Heart right ventricle (tissue), 16 donors: ENCODE results near the gene SLC51A. TPM values are rescaled to one million over a fixed set of nuclear protein-coding genes. Genes with fewer than 3 reads are reported as not detected.
A peak's percentile ranks its signal among the peaks of the same experiment; 100 is the strongest.

Experiments used
- ATAC-seq, 8 donors: fragments of 200-7000 bp; cut with Tn5 transposase; one replicate each; pipeline ENCODE4 v1.9.1; 2020; ENCODE audit warnings: mild to moderate bottlenecking in 8 of 8, moderate library complexity in 8 of 8, moderate number of reproducible peaks in 1 of 8
- DNase-seq, 2 donors: peaks; one replicate each; pipeline ENCODE4 v3.0.0-alpha.2; 2020
- H3K27ac ChIP-seq, 10 donors: fragments of 200-600 bp; sonication (generic) in 2 of 10; one replicate each; pipeline versions ENCODE4 v1.5.0 to v1.8.0; 2020 to 2022; ENCODE audit warnings: mild to moderate bottlenecking in 3 of 10
- H3K27me3 ChIP-seq, 7 donors: fragments of 200-600 bp; one replicate each; pipeline ENCODE4 v1.8.0; 2021 to 2022; ENCODE audit warnings: mild to moderate bottlenecking in 2 of 7
- H3K36me3 ChIP-seq, 9 donors: fragments of 200-600 bp; sonication (generic) in 1 of 9; one replicate each; pipeline versions ENCODE4 v1.5.0 to v1.8.0; 2020 to 2022; ENCODE audit warnings: mild to moderate bottlenecking in 2 of 9
- H3K4me1 ChIP-seq, 9 donors: fragments of 200-600 bp; sonication (generic) in 1 of 9; one replicate each; pipeline versions ENCODE4 v1.5.0 to v1.8.0; 2020 to 2022; ENCODE audit warnings: mild to moderate bottlenecking in 4 of 9
- H3K4me3 ChIP-seq, 10 donors: fragments of 200-600 bp; sonication (generic) in 2 of 10; one replicate each; pipeline versions ENCODE4 v1.5.0 to v1.8.0; 2020 to 2022; ENCODE audit warnings: mild to moderate bottlenecking in 7 of 10, moderate library complexity in 2 of 10
- H3K9me3 ChIP-seq, 11 donors: fragments of 200-600 bp in 10 of 11; sonication (generic) in 2 of 11; one replicate each; pipeline versions ENCODE4 v1.5.0 to v1.8.0; 2013 to 2022; ENCODE audit warnings: mild to moderate bottlenecking in 2 of 11, control low read depth in 1 of 11, moderate library complexity in 1 of 11
- WGBS, 2 donors: extraction: QIAGEN DNeasy Blood & Tissue Kit; methylation state at CpG; one replicate each; pipeline ENCODE4 v1.1.7; 2013; ENCODE audit warnings: inconsistent platforms in 1 of 2; 5-methylcytosine and 5-hydroxymethylcytosine counted together
- intact Hi-C, 10 donors: fragments of 100-400 bp; cut with DNase I; formaldehyde crosslinking; loops; one replicate each; pipeline versions ENCODE4 v1.11.1 to v1.14.2; 2022
- polyA plus RNA-seq, 2 donors: library from polyadenylated mRNA; stranded (reverse); fragments of 200-250 nt; gene quantifications; one replicate each; pipeline ENCODE4 v1.2.3, GENCODE V29; 2013
- total RNA-seq, 10 donors: library from RNA; stranded (reverse); fragmentation: NEBNext Ultra II Directional in 3 of 10; extraction: Animal tissue kit (Norgen Biotek cat#: 25700) in 3 of 10; gene quantifications; one replicate each; pipeline versions ENCODE4 v1.2.1 to v1.2.4, GENCODE V29; 2021 to 2023
- TF ChIP-seq, protein P1 (sequence below), 9 donors: fragments of 200-600 bp; sonication (generic) in 2 of 9; IDR thresholded peaks; one replicate each; pipeline versions ENCODE4 v1.5.0 to v1.8.0; 2021 to 2022; ENCODE audit warnings: antibody characterized with exemption in 9 of 9, mild to moderate bottlenecking in 5 of 9, moderate library complexity in 1 of 9
- donor health status: Arrhythmogenic right ventricular cardiomyopathy.
- donor health status: ischemic (EF 13 %, LVEDD 7.1; RV severe dilation, severe dysfunction).
- donor health status: healthy with polysubstance abuse.
- donor health status: DM: no; HTN: yes; CAD: no.
- donor health status: DM: no; HTN: no; CAD: no.
- donor health status: ischemic (EF 25% LVEDD 6.9; RV normal size, moderate dysfunction).
- donor health status: ischemic (EF 25% LVEDD 5.7; RV mildly dilated, moderate dysfunction).
- donor health status: healthy.
- donor health status: DM: yes; HTN: yes; CAD: no.
- donor health status: Ischemic cardiomyopathy.
- donor health status: ischemic (EF 35%, LVEDD 5.7; RV mildly dilated, moderate dysfunction).
- donor health status: nonischemic (EF 11% LVEDD 7.7; RV severe dilation, severe dysfunction).
- donor health status: DM: yes; HTN: yes; CAD: no.
- donor health status: PGD.
- donor health status: ischemic (EF 29% LVEDD 5.4; RV normal size, mild dysfunction).
- donor health status: nonischemic (EF 23%, LVEDD 6.1; RV moderate dilation, normal function).

SLC51A gene
- total and polyA plus RNA-seq, 12 donors, result 0.23 to 1.0 (median 0.52) TPM; not detected in 7

DNA sequence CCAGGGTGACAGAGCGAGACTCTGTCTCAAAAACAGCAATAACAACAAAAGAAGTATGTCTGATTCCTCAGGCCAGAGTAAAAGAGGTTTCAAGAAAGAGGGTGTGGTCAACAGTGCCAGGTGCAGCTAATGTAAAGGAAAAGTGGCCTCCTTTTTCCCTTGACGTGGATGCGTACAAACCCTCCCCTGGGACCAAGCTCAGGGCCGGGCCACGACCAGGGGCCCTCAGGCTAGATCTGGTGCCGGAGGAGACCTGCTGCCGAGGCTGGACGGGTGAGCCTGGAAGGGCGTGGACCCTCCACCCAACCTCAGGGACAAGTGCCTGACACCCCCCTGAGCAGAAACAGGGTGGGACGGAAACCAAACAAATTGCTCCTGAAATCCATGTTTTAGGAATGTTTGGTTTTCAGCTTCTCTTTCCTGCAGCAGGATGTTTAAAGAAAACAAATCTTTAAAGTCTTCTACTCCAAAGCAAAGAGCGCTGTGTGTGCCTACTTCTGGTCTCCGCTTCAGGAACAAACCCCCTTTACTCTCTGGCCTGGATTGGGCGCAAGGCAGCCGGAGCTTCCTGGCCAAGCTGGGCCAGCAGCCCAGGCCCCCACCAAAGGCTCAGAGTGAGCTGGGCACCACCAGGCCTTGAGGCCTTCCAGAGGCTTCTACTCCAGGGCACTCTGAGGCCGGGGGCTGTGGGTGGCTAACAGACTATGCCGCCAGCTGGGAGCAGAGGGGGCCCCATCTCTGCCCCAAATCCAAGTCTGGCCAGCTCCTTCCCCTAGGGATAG, 26.6 kb upstream of the SLC51A start:
- intact Hi-C loops, result no loop called here
- no peak for ATAC-seq

DNA sequence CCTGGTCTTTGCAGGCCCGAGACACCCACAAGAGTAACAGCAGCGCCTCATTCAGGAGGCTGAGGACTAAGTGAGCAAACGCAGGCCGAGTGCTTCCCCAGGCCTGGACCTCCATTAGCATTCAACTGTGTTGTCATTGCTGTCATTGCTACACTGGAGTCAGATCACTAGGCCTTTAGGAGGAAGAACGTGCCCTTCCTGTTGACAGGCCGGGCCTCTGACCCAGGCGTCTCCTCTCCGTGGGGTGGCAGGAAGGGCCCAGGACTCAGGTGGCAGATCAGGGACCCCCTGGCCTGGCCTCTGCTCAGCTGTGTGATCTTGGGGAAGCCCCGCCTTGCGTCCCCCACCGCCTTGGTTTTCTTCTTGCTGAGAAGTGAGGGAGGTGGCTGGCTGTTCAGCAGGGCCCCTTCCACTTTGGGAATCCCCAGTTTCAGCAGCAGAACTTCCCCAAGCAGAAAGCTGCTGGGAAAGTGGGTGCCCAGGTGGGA, 24.3 kb upstream of the SLC51A start:
- H3K27ac ChIP-seq, result peak overlapping the region in 8 of 10 donors; percentile 62 to 95 (median 83)
- intact Hi-C loops, result loop anchor here in 1 of 10 donors (2.0 kb wide), 1 partner anchor 111 kb away; no protein-coding TSS in a partner anchor

More for the DNA sequence above, 26.6 kb upstream of the SLC51A start:
- no peaks in the 10 kb centered on the region for H3K36me3 ChIP-seq
- DNase-seq, result peak in 1 of 2 donors; percentile 7
- no peaks in the 10 kb centered on the region for H3K27me3 ChIP-seq
- WGBS, 2 donors, result 85 to 92% methylated on average over 16 of the region's 16 CpGs
- no peaks in the 10 kb centered on the region for H3K9me3 ChIP-seq
- TF ChIP-seq, protein P1, sequence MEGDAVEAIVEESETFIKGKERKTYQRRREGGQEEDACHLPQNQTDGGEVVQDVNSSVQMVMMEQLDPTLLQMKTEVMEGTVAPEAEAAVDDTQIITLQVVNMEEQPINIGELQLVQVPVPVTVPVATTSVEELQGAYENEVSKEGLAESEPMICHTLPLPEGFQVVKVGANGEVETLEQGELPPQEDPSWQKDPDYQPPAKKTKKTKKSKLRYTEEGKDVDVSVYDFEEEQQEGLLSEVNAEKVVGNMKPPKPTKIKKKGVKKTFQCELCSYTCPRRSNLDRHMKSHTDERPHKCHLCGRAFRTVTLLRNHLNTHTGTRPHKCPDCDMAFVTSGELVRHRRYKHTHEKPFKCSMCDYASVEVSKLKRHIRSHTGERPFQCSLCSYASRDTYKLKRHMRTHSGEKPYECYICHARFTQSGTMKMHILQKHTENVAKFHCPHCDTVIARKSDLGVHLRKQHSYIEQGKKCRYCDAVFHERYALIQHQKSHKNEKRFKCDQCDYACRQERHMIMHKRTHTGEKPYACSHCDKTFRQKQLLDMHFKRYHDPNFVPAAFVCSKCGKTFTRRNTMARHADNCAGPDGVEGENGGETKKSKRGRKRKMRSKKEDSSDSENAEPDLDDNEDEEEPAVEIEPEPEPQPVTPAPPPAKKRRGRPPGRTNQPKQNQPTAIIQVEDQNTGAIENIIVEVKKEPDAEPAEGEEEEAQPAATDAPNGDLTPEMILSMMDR (IDR thresholded peaks at IDR 0.05), result no peak
- peaks cover 2 to 51% (median 22%) of the 10 kb centered on the region in 9 donors for H3K4me1 ChIP-seq
- H3K27ac ChIP-seq, result no peak overlapping the region
- H3K4me3 ChIP-seq, result no peak overlapping the region

DNA sequence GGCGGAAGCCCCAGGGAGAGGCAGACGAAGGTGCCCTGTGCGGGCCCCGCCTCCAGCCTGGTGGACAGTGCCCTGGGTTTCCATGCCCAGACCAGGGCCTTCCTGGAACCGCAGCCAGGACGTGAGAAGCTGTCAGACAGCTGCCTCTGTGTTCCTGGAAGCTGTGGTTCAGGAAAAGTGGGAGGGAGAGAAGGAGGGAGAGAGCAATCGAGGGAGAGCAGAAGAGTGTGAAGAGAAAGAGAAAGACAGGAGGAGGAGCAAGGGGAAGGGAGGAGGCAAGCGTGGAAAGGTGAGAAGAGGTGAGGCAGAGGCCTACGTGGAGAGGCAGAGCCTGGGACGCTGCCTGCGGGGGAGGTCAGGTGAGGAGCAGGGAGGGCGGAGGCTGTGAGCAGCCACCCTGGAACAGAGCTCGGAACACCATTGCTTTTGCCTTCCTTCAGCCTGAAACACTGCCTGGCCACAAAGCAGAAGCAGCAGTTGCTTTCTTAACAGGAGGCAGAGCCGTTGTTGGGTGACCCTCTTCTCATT, 23.7 kb upstream of the SLC51A start:
- peak overlapping the region in 9 of 10 donors; percentile 30 to 95 (median 83) for H3K27ac ChIP-seq

More for the DNA sequence above, 24.3 kb upstream of the SLC51A start:
- Histone ChIP-seq H3K4me1 (peaks cover 0 to 49% (median 20%) of the 10 kb centered on the region in 9 donors), H3K27me3 (no peaks in the 10 kb centered on the region), H3K9me3 (no peaks in the 10 kb centered on the region), H3K4me3 (no peak overlapping the region), H3K36me3 (no peaks in the 10 kb centered on the region)
- DNase-seq (no peak), ATAC-seq (no peak)
- TF ChIP-seq, protein P1 (IDR thresholded peaks at IDR 0.05), result no peak
- 74 to 84% methylated on average over 11 of the region's 11 CpGs for WGBS, 2 donors

More for the DNA sequence above, 23.7 kb upstream of the SLC51A start:
- no peaks in the 10 kb centered on the region for H3K9me3 ChIP-seq
- WGBS, 2 donors, result 46 to 50% methylated on average over 14 of the region's 14 CpGs
- peak in 4 of 8 donors; percentile 15 to 66 (median 20) for ATAC-seq
- no peaks in the 10 kb centered on the region for H3K36me3 ChIP-seq
- no peak overlapping the region for H3K4me3 ChIP-seq
- intact Hi-C loops, result loop anchor here in 1 of 10 donors (2.0 kb wide), 1 partner anchor 112 kb away; no protein-coding TSS in a partner anchor
- DNase-seq, result peak in 1 of 2 donors; percentile 46
- no peaks in the 10 kb centered on the region for H3K27me3 ChIP-seq
- TF ChIP-seq, protein P1 (IDR thresholded peaks at IDR 0.05), result no peak
- peaks cover 0 to 45% (median 20%) of the 10 kb centered on the region in 9 donors for H3K4me1 ChIP-seq
